HCT116 (cell line): ENCODE measurements around the gene GAS2. TPM values are rescaled to one million over a fixed set of nuclear protein-coding genes. Genes with fewer than 3 reads are reported as not detected.

ENCODE experiments used
- ATAC-seq: fragments of 200-7000 bp; cut with Tn5 transposase; 2 replicates; pipeline ENCODE4 v1.9.1; 2020; ENCODE audit warnings: mild to moderate bottlenecking, moderate library complexity
- BruUV-seq: library from RNA; stranded (reverse); fragments of 400-500 nt; replicated peaks from 2 replicates; lab custom pipeline; 2021; lab: Mats Ljungman, UMichigan
- CTCF ChIA-PET: fragments of 300-600 bp; sonication (Branson Sonifier 250); formaldehyde crosslinking; loops from one replicate; lab custom pipeline; 2021; ENCODE audit warnings: antibody characterized with exemption; lab: Charles Lee
- POLR2A ChIA-PET: fragments of 300-600, 350-600 bp; sonication (Branson Sonifier 250); formaldehyde crosslinking; loops from one replicate; lab custom pipeline; 2021; ENCODE audit warnings: antibody characterized with exemption; lab: Charles Lee
- RAD21 ChIA-PET, 2 experiments: fragments of 300-600 bp; sonication (Branson Sonifier 250); formaldehyde crosslinking; loops; one replicate each; lab custom pipeline; 2023; ENCODE audit warnings: low total read pairs in 2 of 2; ENCODE audit not compliant: uncharacterized antibody in 2 of 2, unreplicated experiment in 2 of 2, low non-redundant PET in 1 of 2; lab: Charles Lee
- DNase-seq: peaks from one replicate; pipeline ENCODE4 v3.0.0-alpha.2; 2010; ENCODE audit warnings: low read depth, low spot score
- H2AFZ ChIP-seq: fragments of 200-600 bp; shearing (Covaris generic), sonication (generic); 2 replicates; pipeline ENCODE4 v1.6.1; 2017; ENCODE audit warnings: low read depth, mixed run types, mixed read lengths, antibody characterized with exemption, low read length; ENCODE audit not compliant: poor library complexity, severe bottlenecking
- H3K27ac ChIP-seq: 2 replicates; pipeline ENCODE4 v1.5.1; 2012; ENCODE audit warnings: low read depth, low read length
- H3K27me3 ChIP-seq: fragments of 200-600 bp; sonication (generic); 2 replicates; pipeline ENCODE4 v1.6.1; 2016; ENCODE audit warnings: mixed run types, low read length, mixed read lengths; ENCODE audit not compliant: insufficient read depth
- H3K36me3 ChIP-seq, 2 experiments: fragments of 200-500 bp in 1 of 2; fragments of 200-600 bp in 1 of 2; sonication (Bioruptor generic) in 1 of 2; sonication (generic) in 1 of 2; 2 replicates each; pipeline versions ENCODE4 v1.5.1 to v1.6.1; 2014 to 2016; ENCODE audit warnings: low read length in 2 of 2, inconsistent platforms in 1 of 2, mixed read lengths in 1 of 2, mixed run types in 1 of 2; ENCODE audit not compliant: insufficient read depth in 2 of 2, control insufficient read depth in 1 of 2
- H3K4me1 ChIP-seq, 2 experiments: fragments of 200-600 bp in 1 of 2; sonication (generic) in 1 of 2; 2 replicates each; pipeline versions ENCODE4 v1.5.1 to v1.6.1; 2012 to 2017; ENCODE audit warnings: low read length in 2 of 2, inconsistent platforms in 1 of 2, mild to moderate bottlenecking in 1 of 2, mixed read lengths in 1 of 2, mixed run types in 1 of 2, moderate library complexity in 1 of 2; ENCODE audit not compliant: insufficient read depth in 2 of 2, control insufficient read depth in 1 of 2
- H3K4me2 ChIP-seq: fragments of 200-600 bp; sonication (generic); 2 replicates; pipeline ENCODE4 v1.6.1; 2017; ENCODE audit warnings: mixed run types, low read length, mixed read lengths
- H3K4me3 ChIP-seq, 2 experiments: fragments of 200-600 bp in 1 of 2; sonication (generic) in 1 of 2; replicated peaks in 1 of 2; 2 replicates each; pipeline ENCODE4 v1.5.1; 2011 to 2016; ENCODE audit warnings: low read length in 2 of 2, control low read depth in 1 of 2, low read depth in 1 of 2, mild to moderate bottlenecking in 1 of 2, mixed read lengths in 1 of 2, mixed run types in 1 of 2
- H3K79me2 ChIP-seq: fragments of 200-600 bp; sonication (generic); 2 replicates; pipeline ENCODE4 v1.6.1; 2017; ENCODE audit warnings: mild to moderate bottlenecking, mixed run types, low read length, moderate library complexity, mixed read lengths; ENCODE audit not compliant: insufficient read depth
- H3K9ac ChIP-seq: fragments of 200-600 bp; sonication (generic); 2 replicates; pipeline ENCODE4 v1.6.1; 2016; ENCODE audit warnings: low read length, mixed read lengths
- H3K9me2 ChIP-seq: fragments of 200-600 bp; sonication (generic), shearing (Covaris generic); 2 replicates; pipeline ENCODE4 v1.6.1; 2017; ENCODE audit warnings: mixed run types, mild to moderate bottlenecking, moderate library complexity; ENCODE audit not compliant: insufficient read depth
- H3K9me3 ChIP-seq, 2 experiments: fragments of 200-500 bp in 1 of 2; fragments of 200-600 bp in 1 of 2; sonication (Bioruptor generic) in 1 of 2; sonication (generic) in 1 of 2; 2 replicates each; pipeline ENCODE4 v1.6.1; 2014 to 2017; ENCODE audit warnings: low read length in 2 of 2, mixed read lengths in 2 of 2, inconsistent platforms in 1 of 2, low read depth in 1 of 2, mild to moderate bottlenecking in 1 of 2, mixed run types in 1 of 2, moderate library complexity in 1 of 2; ENCODE audit not compliant: control insufficient read depth in 1 of 2, insufficient read depth in 1 of 2
- H4K20me1 ChIP-seq: fragments of 200-600 bp; sonication (generic), shearing (Covaris generic); 2 replicates; pipeline ENCODE4 v1.6.1; 2017; ENCODE audit warnings: mixed run types, mild to moderate bottlenecking, moderate library complexity; ENCODE audit not compliant: insufficient read depth
- ATF3 ChIP-seq: IDR thresholded peaks from 2 replicates; pipeline ENCODE4 v1.6.1; 2012
- CBX3 ChIP-seq: IDR thresholded peaks from 2 replicates; pipeline ENCODE4 v1.6.1; 2012; ENCODE audit warnings: low read depth
- CEBPB ChIP-seq: IDR thresholded peaks from 2 replicates; pipeline ENCODE4 v1.6.1; 2012; ENCODE audit warnings: low read depth
- EGR1 ChIP-seq: IDR thresholded peaks from 2 replicates; pipeline ENCODE4 v1.6.1; 2012; ENCODE audit warnings: low read depth
- ELF1 ChIP-seq: IDR thresholded peaks from 2 replicates; pipeline ENCODE4 v1.6.1; 2012; ENCODE audit warnings: low read depth, borderline replicate concordance
- EZH2phosphoT487 ChIP-seq: fragments of 200-600 bp; IDR thresholded peaks from 2 replicates; pipeline ENCODE4 v1.6.1; 2018; ENCODE audit warnings: antibody characterized with exemption, borderline replicate concordance
- SP1 ChIP-seq: IDR thresholded peaks from 2 replicates; pipeline ENCODE4 v1.6.1; 2012; ENCODE audit warnings: low read depth
- TCF7L2 ChIP-seq: IDR thresholded peaks from 2 replicates; pipeline ENCODE4 v1.7.0; 2011; ENCODE audit warnings: borderline replicate concordance, inconsistent platforms; ENCODE audit not compliant: insufficient read depth, insufficient read length; ENCODE audit errors: extremely low read depth
- YY1 ChIP-seq: IDR thresholded peaks from 2 replicates; pipeline ENCODE4 v1.6.1; 2011; ENCODE audit warnings: low read length, low read depth, moderate library complexity, mild to moderate bottlenecking; ENCODE audit not compliant: insufficient replicate concordance; ENCODE audit errors: extremely low read depth
- ZBTB33 ChIP-seq: IDR thresholded peaks from 2 replicates; pipeline ENCODE4 v1.6.1; 2011; ENCODE audit warnings: mild to moderate bottlenecking, low read length, moderate library complexity; ENCODE audit not compliant: insufficient replicate concordance; ENCODE audit errors: extremely low read depth
- ZFX ChIP-seq: fragments of 450-650 bp; IDR thresholded peaks from 2 replicates; pipeline ENCODE4 v1.6.1; 2017
- ZNF274 ChIP-seq: fragments of 200-500 bp; sonication (Bioruptor generic); IDR thresholded peaks from 2 replicates; pipeline ENCODE4 v1.6.1; 2014; ENCODE audit warnings: mild to moderate bottlenecking, low read depth, low read length, inconsistent platforms
- intact Hi-C: fragments of 100-400 bp; cut with micrococcal nuclease; formaldehyde crosslinking; loops from 2 replicates; pipeline ENCODE4 v1.10.0; 2022
- total RNA-seq: library from RNA; stranded (reverse); gene quantifications from one replicate; pipeline ENCODE4 v1.2.1, GENCODE V29; 2021; ENCODE audit not compliant: unreplicated experiment

Gene GAS2
- total RNA-seq, 1 experiment from 2014 or later: not detected

- Histone ChIP-seq H3K36me3 (no peaks in the 10 kb centered on the region), H3K4me1 (no peaks in the 10 kb centered on the region), H3K9me2 (no peaks in the 10 kb centered on the region), H3K27me3 (peaks cover 17% of the 10 kb centered on the region), H3K4me3 (no peak overlapping the region), H3K79me2 (no peaks in the 10 kb centered on the region), H4K20me1 (no peaks in the 10 kb centered on the region), H3K27ac (no peak overlapping the region), H3K9ac (no peak overlapping the region), H3K4me2 (no peak overlapping the region), H2AFZ (no peak overlapping the region), H3K9me3 (no peaks in the 10 kb centered on the region)
- POLR2A ChIA-PET: no interaction called here
- intact Hi-C loops: no loop called here
- BruUV-seq: no TSS peak
- TF ChIP-seq YY1: no peak
- no peak for TF ChIP-seq TCF7L2
- no peak for TF ChIP-seq ZFX
- no peak for TF ChIP-seq CBX3
- no peak for TF ChIP-seq SP1
- CTCF ChIA-PET: no interaction called here
- RAD21 ChIA-PET: no interaction called here
- ATAC-seq (no peak), DNase-seq (no peak)
Observed at GRCh38 chr11:22677153-22677903, 10.9 kb downstream of the GAS2 start.

- H3K4me1 ChIP-seq: no peaks in the 10 kb centered on the region
- H3K27me3 ChIP-seq: peaks cover 8% of the 10 kb centered on the region; the same call in 1 of the 2 replicates
- no peak for TF ChIP-seq ATF3
- no peak for TF ChIP-seq ELF1
- no peak for TF ChIP-seq ZBTB33
- TF ChIP-seq ZNF274: no peak
- TF ChIP-seq CEBPB: no peak
- no peak for TF ChIP-seq EGR1
- no peak for TF ChIP-seq EZH2phosphoT487
- ChIA-PET POLR2A (no interaction called here), RAD21 (no interaction called here), CTCF (no interaction called here)
- no peak overlapping the region for H3K27ac ChIP-seq
- no peaks in the 10 kb centered on the region for H3K79me2 ChIP-seq
- BruUV-seq: no TSS peak
- H3K36me3 ChIP-seq: no peaks in the 10 kb centered on the region
- no peak overlapping the region for H3K4me3 ChIP-seq
- H3K9ac ChIP-seq: no peak overlapping the region
- no peaks in the 10 kb centered on the region for H3K9me3 ChIP-seq
- no peak overlapping the region for H2AFZ ChIP-seq
- H4K20me1 ChIP-seq: no peaks in the 10 kb centered on the region
- DNase-seq: no peak
- no peak overlapping the region for H3K4me2 ChIP-seq
- H3K9me2 ChIP-seq: no peaks in the 10 kb centered on the region
- ATAC-seq: no peak
- intact Hi-C loops: no loop called here
Observed at GRCh38 chr11:22680628-22681027, 14.2 kb downstream of the GAS2 start.
